ENCODE results near the gene ZNF699.
"Not testable (repeated sequence)": the region's sequence is repeated elsewhere in the genome, so short reads cannot be mapped to it uniquely, and the experiment has no call there.

ZNF699 gene

GRCh38 chr19:9309139-9309973 lies at the start of gene ZNF699:
TSS of gene ZNF699 (minus strand) at chr19:9309838. CDS start at chr19:9305119, 4,719 bp downstream.
- peak; percentile 95 to 97 for DNase-seq

- DNase-seq: no peak
Measured at GRCh38 chr19:9354651-9355050, 45.0 kb upstream of the ZNF699 start.

GRCh38 chr19:9353011-9353410 lies 43.4 kb upstream of the ZNF699 start:
- DNase-seq: no peak

- DNase-seq: no peak
Measured at GRCh38 chr19:9352505-9352904, 42.9 kb upstream of the ZNF699 start.

DNA sequence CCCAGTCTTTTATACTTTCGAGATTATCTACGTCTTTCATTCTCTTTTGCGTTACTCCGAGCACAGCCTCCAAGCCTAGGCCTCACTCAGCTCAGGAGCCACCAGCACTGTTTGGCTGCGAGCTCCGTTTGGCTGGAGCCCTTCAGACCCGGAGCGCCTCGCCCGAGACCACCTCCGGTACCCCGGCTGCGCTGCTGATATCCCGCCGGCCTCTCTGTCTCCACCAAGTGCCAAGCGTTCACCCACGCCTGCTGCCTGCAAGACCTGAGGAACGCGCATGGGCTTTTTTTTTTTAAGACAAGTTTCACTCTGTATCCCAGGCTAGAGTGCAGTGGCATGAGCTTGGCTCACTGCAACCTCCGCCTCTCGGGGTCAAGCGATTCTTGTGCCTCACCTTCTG lies 39.0 kb upstream of the ZNF699 start:
- no peak for DNase-seq

GRCh38 chr19:9348253-9348652 lies 38.6 kb upstream of the ZNF699 start:
- DNase-seq: peak in 1 of 2 experiments; percentile 2

DNA sequence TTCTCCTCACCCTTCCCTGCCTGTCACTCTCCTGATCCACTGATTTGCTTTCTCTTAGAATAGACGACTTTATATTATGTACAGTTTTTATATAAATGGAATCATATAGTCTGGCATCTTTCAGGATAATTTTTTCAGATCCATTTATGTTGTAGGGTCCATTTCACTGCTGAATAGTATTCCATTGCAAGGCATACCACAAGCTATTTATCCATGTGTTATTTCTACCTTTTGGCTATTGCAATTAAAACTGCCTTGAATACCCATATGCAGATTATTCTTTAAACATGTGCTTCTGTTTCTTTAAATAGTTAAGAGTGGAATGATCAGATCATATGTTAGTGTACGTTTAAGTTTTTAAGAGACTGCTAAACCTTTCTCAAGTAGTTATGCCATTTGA lies 35.4 kb upstream of the ZNF699 start:
- no peak for DNase-seq

- DNase-seq: no peak
Measured at GRCh38 chr19:9342610-9343304, 33.1 kb upstream of the ZNF699 start.

- DNase-seq: no peak
Measured at GRCh38 chr19:9329999-9330398, 20.4 kb upstream of the ZNF699 start.

GRCh38 chr19:9324584-9324962 lies 14.9 kb upstream of the ZNF699 start:
- no peak for DNase-seq

DNA sequence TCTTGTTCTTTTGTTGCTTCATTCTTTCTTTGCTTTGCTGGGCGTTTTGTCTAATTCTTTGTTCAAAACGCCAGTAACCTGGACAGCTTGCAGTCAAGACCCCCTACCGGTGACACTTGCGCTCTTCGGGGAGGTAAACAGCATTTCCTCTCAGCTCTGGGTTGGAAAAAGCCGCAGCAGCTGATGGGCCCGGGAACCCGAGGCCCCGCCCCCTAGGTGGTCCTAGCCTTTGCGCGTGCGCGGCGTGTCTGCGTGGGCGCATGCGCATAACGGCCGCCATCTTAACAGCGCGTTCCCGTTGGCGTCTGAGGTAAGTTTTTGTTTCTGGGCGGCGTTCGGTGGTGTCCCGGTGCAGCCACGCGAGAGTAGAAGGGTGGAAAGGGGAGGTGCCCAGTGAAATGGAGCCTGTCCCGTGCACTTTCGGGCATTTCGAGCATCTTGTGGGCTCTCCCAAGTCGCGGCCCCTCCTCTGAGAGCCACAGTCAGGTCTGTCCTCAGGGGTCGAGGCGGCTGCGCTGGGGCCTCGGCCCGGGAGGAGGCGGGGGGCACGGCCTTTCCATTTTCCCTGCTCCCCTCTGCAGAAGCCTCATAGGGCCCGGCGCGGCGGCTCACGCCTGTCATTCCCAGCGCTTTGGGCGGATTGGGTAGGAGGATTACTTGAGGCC lies 14.4 kb upstream of the ZNF699 start, which contains the start of gene ZNF559:
Gene ZNF559, plus strand, starts transcription at position 261 of the 665 bp plus-strand sequence. CDS start 14,371 bp downstream, outside the sequence.
- peak; percentile 93 to 94 for DNase-seq

GRCh38 chr19:9323557-9323918 lies 13.9 kb upstream of the ZNF699 start:
- DNase-seq: peak; percentile 72 to 88

DNA sequence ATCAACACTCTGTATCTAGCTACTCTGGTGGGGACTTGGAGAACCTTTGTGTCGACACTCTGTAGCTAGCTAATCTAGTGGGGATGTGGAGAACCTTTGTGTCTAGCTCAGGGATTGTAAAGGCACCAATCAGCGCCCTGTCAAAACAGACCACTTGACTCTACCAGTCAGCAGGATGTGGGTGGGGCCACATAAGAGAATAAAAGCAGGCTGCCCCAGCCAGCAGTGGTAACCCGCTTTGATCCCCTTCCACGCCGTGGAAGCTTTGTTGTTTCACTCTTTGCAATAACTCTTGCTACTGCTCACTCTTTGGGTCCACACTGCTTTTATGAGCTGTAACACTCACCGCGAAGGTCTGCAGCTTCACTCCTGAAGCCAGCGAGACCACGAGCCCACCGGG lies 12.6 kb upstream of the ZNF699 start:
- DNase-seq: not testable (repeated sequence)

DNA sequence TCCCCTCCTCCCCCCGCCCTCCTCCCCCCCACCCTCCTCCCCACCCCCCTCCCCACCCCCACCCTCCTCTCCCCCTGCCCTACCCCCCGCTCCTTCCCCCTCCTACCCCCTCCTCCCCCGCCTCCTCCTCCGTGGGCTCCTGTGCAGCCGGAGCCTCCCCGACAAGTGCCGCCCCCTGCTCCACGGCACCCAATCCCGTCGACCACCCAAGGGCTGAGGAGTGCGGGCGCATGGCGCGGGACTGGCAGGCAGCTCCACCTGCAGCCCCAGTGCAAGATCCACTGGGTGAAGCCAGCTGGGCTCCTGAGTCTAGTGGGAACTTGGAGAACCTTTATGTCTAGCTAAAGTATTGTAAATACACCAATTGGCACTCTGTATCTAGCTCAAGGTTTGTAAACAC lies 12.1 kb upstream of the ZNF699 start:
- DNase-seq: not testable (repeated sequence)

DNA sequence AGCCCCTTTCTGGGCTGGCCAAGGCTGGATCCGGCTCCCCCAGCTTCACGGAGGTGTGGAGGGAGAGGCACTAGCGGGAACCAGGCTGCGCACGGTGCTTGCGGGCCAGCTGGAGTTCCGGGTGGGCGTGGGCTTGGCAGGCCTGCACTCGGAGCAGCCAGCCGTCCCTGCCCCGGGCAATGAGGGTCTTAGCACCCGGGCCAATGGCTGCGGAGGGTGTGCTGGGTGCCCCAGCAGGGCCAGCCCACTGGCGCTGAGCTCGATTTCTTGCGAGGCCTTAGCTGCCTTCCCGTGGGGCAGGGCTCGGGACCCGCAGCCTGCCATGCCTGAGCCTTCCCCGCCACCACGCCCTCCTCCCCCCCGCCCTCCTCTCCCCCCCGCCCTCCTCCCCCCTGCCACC lies 11.7 kb upstream of the ZNF699 start:
- DNase-seq: no peak

- no peak for DNase-seq
Measured at GRCh38 chr19:9313756-9314155, 4.1 kb upstream of the ZNF699 start.

DNA sequence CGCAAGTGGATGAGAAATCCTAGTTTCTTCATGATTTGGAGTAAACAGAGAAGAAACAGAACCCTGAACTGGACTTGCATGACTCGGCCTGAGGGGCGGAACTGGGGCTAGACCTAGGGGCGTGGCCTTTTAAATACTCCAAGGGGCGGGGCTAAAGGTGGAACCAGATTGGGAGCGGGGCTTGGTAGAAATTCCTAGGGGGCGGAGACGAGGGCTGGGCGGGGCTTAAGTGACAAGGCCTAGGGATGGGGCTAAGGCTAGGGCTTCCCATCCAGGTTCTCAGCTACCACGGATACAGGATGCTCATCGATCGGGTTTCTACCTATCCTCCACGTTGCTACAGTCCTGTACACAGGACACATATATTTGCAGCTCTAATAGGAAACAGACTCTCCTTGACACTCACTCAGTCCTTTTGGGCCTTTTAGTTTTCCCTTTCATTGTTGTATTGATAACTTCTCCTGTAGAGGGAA lies 372 bp upstream of the ZNF699 start:
- DNase-seq: peak; percentile 91 to 97

DNA sequence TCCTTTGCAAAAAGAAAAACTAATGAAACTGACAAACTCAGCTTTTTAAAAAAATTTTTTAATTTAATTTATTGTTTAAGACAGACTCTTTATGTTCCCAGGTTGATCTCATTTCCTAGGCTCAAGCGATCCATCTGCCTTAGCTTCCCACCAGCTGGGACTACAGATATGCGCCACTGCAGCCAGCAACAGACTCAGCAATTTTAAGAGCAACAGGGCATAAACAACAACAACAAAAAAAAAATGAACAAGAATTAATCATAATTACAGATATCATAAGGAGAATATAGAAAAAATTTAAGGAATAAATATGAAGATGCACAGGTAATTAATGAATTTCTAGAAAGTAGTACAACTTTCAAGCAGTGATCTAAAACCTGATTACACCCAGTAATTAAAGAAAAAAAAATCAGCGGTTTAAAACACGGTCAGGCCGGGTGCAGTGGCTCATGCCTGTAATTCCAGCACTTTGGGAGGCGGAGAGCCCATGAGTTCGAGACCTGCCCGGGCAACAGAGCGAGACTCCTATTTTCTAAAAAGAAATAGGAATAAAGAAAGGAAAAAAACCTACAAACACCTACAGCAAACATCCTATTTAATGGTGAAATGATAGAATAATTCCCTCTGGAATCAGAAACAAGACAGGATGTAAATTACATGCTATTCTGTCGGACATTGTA lies 1.4 kb downstream of the ZNF699 start:
- DNase-seq: no peak

DNA sequence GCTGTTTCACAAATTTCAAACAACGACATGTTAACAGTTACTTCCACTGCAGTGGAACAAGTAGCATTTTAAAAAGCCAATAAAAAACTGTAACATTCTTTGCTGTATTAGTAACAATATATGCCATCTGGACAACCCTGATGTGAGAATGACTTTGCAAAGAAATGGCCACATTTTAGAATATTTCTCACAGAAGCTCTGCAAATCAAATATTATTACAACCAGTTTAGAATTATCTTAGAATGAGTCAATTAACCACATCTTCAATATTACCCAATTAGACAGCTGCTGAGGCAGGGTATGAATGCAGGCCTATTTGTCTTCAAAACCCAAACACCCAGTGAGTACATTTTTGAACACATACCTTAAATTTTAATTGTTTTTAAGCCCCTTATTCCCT lies 3.2 kb downstream of the ZNF699 start:
- DNase-seq: no peak

DNA sequence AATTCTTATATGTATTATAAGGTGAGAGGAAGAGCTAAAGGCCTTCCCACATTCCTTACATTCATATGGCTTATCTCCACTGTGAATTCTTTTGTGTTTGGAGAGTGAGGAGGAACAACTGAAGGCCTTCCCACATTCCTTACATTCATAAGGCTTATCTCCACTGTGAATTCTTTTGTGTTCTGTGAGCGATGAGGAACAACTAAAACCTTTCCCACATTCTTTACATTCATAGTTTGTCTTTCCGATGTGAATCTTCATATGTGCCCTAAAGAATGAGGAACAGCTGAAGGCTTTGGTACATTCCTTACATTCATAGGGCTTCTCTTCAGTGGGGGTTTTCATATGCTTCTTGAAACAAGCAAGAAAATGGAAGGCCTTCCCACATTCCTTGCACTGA lies 13.3 kb downstream of the ZNF699 start:
- no peak for DNase-seq

GRCh38 chr19:9295411-9295849 lies 14.2 kb downstream of the ZNF699 start:
- no peak for DNase-seq

- DNase-seq: no peak
Measured at GRCh38 chr19:9289231-9289884, 20.3 kb downstream of the ZNF699 start.
